A673 (cell line): ENCODE measurements around the gene ZSWIM6. TPM values are rescaled to one million over a fixed set of nuclear protein-coding genes. Genes with fewer than 3 reads are reported as not detected.

Experiments used
- BruUV-seq: library from RNA; stranded (reverse); fragments of 400-500 nt; replicated peaks from 2 replicates; lab custom pipeline; 2021; lab: Mats Ljungman, UMichigan
- CTCF ChIA-PET: fragments of 300-600 bp; sonication (Branson Sonifier 250); formaldehyde crosslinking; loops from one replicate; lab custom pipeline; 2022; ENCODE audit warnings: antibody characterized with exemption; lab: Charles Lee
- POLR2A ChIA-PET: fragments of 300-600 bp; sonication (Branson Sonifier 250); formaldehyde crosslinking; loops from one replicate; lab custom pipeline; 2022; ENCODE audit warnings: antibody characterized with exemption; ENCODE audit not compliant: low non-redundant PET; lab: Charles Lee
- DNase-seq: peaks from one replicate; pipeline ENCODE4 v3.0.0-alpha.2; 2015; ENCODE audit warnings: low spot score
- H3K27ac ChIP-seq: fragments of 200-600 bp; sonication (generic); 2 replicates; pipeline ENCODE4 v1.5.1; 2016; ENCODE audit warnings: mixed run types, low read depth, mild to moderate bottlenecking, mixed read lengths, antibody characterized with exemption, low read length; ENCODE audit not compliant: poor library complexity, severe bottlenecking
- H3K27me3 ChIP-seq: fragments of 200-600 bp; sonication (generic); replicated peaks from 2 replicates; pipeline ENCODE4 v1.6.1; 2017; ENCODE audit warnings: mixed run types, low read depth, mild to moderate bottlenecking, mixed read lengths, antibody characterized with exemption, low read length; ENCODE audit not compliant: insufficient read depth, poor library complexity
- H3K36me3 ChIP-seq: fragments of 200-600 bp; sonication (generic); 2 replicates; pipeline ENCODE4 v1.6.1; 2016; ENCODE audit warnings: mixed run types, mild to moderate bottlenecking, mixed read lengths, antibody characterized with exemption, low read length; ENCODE audit not compliant: insufficient read depth, poor library complexity, severe bottlenecking
- H3K4me1 ChIP-seq: fragments of 200-600 bp; sonication (generic); 2 replicates; pipeline ENCODE4 v1.6.1; 2017; ENCODE audit warnings: mixed run types, mild to moderate bottlenecking, mixed read lengths, antibody characterized with exemption, low read length; ENCODE audit not compliant: insufficient read depth, poor library complexity, severe bottlenecking
- H3K4me3 ChIP-seq: fragments of 200-600 bp; sonication (generic); 2 replicates; pipeline ENCODE4 v1.5.1; 2016; ENCODE audit warnings: low read depth, mixed run types, mild to moderate bottlenecking, mixed read lengths, low read length; ENCODE audit not compliant: poor library complexity, severe bottlenecking
- H3K9me3 ChIP-seq: fragments of 200-600 bp; sonication (generic); 2 replicates; pipeline ENCODE4 v1.6.1; 2016; ENCODE audit warnings: mixed run types, low read depth, mild to moderate bottlenecking, mixed read lengths, antibody characterized with exemption, low read length; ENCODE audit not compliant: poor library complexity, severe bottlenecking
- EZH2 ChIP-seq: fragments of 200-600 bp; sonication (generic); IDR thresholded peaks from 2 replicates; pipeline ENCODE4 v1.6.1; 2017; ENCODE audit warnings: borderline replicate concordance, low read depth, mild to moderate bottlenecking, mixed read lengths, antibody characterized with exemption, low read length; ENCODE audit not compliant: poor library complexity, severe bottlenecking
- intact Hi-C: fragments of 100-400 bp; cut with micrococcal nuclease; formaldehyde crosslinking; loops from one replicate; pipeline ENCODE4 v1.10.0; 2022; ENCODE audit not compliant: unreplicated experiment
- total RNA-seq: library from RNA; stranded (reverse); gene quantifications from 2 replicates; pipeline ENCODE4 v1.2.3, GENCODE V29; 2021
- TF ChIP-seq, protein P1 (sequence below): fragments of 300-800, 200-600 bp; sonication (generic); conservative IDR thresholded peaks from 2 replicates; pipeline ENCODE4 v1.5.1; 2017; ENCODE audit warnings: low read depth, mild to moderate bottlenecking, antibody characterized with exemption, low read length, moderate library complexity, mixed read lengths

The ZSWIM6 gene
- total RNA-seq, 1 experiment from 2014 or later, result 47.3 TPM

DNA sequence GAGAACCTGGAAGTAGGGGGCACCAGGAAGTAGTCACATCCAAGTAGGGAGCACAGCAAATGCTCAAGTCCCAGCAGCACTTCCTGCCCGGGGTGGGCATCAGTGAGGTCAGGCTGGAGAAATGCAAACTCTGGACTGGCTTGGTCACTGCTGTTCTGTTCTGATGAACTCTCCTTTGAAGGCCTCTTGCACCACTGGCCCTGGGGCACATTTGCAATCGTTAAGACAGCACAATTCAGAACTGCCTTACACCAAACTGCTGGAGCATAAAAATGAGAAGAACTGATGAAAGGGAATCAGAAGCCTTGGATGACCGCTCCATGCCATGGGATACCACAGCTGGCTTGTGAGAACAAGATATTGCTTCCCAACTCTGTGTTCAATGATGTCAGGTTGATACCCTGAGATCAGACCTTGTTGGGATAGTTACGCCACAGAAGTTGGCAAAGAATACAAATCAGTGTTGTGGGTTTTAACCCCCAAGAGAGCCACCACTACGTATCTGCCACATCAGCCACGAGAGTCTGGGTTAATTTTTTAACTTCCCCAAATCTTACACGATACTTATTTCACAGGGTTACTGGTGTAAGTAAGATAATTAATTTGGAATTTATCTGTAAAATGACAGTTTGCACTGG lies 42.3 kb upstream of the ZSWIM6 start:
- Histone ChIP-seq H3K4me3 (no peak overlapping the region), H3K36me3 (no peaks in the 10 kb centered on the region), H3K4me1 (no peaks in the 10 kb centered on the region), H3K27me3 (no peaks in the 10 kb centered on the region), H3K27ac (no peak overlapping the region), H3K9me3 (no peaks in the 10 kb centered on the region)
- DNase-seq, result no peak
- intact Hi-C loops, result no loop called here
- ChIA-PET POLR2A (no interaction called here), CTCF (interaction anchor here (0.5 to 0.6 kb wide), 2 partner anchors 42 to 78 kb away, joined by 3 to 6 read pairs; partner anchors contain the start of gene ZSWIM6)
- BruUV-seq, result no TSS peak
- no peak for TF ChIP-seq EZH2
- TF ChIP-seq, protein P1, sequence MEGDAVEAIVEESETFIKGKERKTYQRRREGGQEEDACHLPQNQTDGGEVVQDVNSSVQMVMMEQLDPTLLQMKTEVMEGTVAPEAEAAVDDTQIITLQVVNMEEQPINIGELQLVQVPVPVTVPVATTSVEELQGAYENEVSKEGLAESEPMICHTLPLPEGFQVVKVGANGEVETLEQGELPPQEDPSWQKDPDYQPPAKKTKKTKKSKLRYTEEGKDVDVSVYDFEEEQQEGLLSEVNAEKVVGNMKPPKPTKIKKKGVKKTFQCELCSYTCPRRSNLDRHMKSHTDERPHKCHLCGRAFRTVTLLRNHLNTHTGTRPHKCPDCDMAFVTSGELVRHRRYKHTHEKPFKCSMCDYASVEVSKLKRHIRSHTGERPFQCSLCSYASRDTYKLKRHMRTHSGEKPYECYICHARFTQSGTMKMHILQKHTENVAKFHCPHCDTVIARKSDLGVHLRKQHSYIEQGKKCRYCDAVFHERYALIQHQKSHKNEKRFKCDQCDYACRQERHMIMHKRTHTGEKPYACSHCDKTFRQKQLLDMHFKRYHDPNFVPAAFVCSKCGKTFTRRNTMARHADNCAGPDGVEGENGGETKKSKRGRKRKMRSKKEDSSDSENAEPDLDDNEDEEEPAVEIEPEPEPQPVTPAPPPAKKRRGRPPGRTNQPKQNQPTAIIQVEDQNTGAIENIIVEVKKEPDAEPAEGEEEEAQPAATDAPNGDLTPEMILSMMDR, result no peak

DNA sequence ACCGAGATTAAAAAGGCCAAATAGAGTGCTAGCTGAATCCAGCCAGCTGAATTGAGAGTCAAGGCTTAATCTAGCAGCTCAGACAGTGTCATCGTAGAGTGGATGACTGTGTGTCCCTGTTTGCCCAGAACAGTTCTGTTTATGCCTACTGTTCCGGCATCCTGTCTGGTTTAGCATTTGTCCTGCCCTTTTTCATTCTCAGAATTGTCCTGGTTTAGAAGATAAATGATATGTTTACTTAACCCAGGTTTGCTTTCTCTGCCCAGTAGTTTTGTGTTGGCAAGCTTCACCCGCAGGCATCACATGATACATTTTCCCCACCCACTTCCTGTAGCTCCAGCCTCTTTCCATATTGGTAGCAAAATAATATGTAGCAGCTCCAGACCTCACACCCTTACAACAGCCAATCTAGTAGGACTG lies 41.3 kb upstream of the ZSWIM6 start:
- no peak overlapping the region for H3K4me3 ChIP-seq
- POLR2A ChIA-PET, result interaction anchor here (0.6 kb wide), 1 partner anchor 96 kb away, joined by 3 read pairs; no protein-coding TSS in a partner anchor
- TF ChIP-seq, protein P1, result no peak
- no peak for TF ChIP-seq EZH2
- H3K4me1 ChIP-seq, result no peaks in the 10 kb centered on the region
- no peaks in the 10 kb centered on the region for H3K36me3 ChIP-seq
- no peak overlapping the region for H3K27ac ChIP-seq
- intact Hi-C loops, result no loop called here
- H3K27me3 ChIP-seq, result no peaks in the 10 kb centered on the region
- H3K9me3 ChIP-seq, result no peaks in the 10 kb centered on the region
- BruUV-seq, result no TSS peak
- no peak for DNase-seq
- CTCF ChIA-PET, result interaction anchor here (0.5 kb wide), 1 partner anchor 14 kb away, joined by 3 read pairs; no protein-coding TSS in a partner anchor

DNA sequence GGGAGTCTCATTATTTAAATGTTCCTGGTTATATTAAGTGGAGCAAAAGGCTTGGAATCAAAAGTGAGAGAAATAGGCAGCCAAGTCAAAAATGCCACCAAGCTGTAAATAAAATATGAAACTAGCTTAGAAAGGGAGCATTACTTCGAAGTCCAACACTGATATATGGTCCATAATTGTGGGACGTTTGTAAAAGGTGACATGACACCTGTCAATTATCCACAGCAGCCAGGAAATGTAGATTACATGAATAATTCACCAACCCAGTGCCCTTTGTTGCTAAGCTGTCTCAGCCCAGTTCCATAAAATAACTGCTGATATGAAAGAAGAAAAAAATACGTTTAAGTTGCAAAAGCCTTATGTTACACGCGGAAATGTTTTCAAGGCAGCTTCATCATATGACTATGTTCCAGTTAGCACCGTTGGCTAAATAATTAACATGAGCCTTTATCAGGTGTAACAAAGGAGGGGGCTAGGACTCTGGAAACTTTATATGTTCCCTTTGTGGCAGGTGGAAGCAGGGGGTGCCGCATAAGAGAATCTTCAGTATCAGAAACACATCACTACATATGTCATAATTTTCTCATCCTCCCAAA lies 39.9 kb upstream of the ZSWIM6 start:
- Histone ChIP-seq H3K27me3 (no peaks in the 10 kb centered on the region), H3K4me1 (no peaks in the 10 kb centered on the region), H3K4me3 (no peak overlapping the region), H3K36me3 (no peaks in the 10 kb centered on the region), H3K9me3 (no peaks in the 10 kb centered on the region), H3K27ac (no peak overlapping the region)
- CTCF ChIA-PET, result no interaction called here
- no peak for DNase-seq
- intact Hi-C loops, result no loop called here
- no peak for TF ChIP-seq EZH2
- TF ChIP-seq, protein P1, result no peak
- no TSS peak for BruUV-seq
- POLR2A ChIA-PET, result no interaction called here
